ENCODE measurements around the gene CSNK1A1.

- TF ChIP-seq GATA2 (IDR thresholded peaks at IDR 0.05; ENCODE audit: low read depth, low read length) (no peak), GATA3 (IDR thresholded peaks at IDR 0.05; ENCODE audit: low read depth, low read length) (no peak)
Measured at GRCh38 chr5:149448831-149449714, 102.2 kb downstream of the CSNK1A1 start.

Data from SH-SY5Y (cell line).